HG02970 (cell line): Measurements from ENCODE around the gene IKZF1.
A peak's percentile ranks its signal among the peaks of the same experiment; 100 is the strongest.

ENCODE experiments used
- ATAC-seq: cut with Tn5 transposase; IDR thresholded peaks from one replicate; pipeline ENCODE4 v1.9.1; 2021; ENCODE audit warnings: mild to moderate bottlenecking, moderate library complexity, moderate number of reproducible peaks; ENCODE audit not compliant: unreplicated experiment, low FRiP score

The IKZF1 gene

DNA sequence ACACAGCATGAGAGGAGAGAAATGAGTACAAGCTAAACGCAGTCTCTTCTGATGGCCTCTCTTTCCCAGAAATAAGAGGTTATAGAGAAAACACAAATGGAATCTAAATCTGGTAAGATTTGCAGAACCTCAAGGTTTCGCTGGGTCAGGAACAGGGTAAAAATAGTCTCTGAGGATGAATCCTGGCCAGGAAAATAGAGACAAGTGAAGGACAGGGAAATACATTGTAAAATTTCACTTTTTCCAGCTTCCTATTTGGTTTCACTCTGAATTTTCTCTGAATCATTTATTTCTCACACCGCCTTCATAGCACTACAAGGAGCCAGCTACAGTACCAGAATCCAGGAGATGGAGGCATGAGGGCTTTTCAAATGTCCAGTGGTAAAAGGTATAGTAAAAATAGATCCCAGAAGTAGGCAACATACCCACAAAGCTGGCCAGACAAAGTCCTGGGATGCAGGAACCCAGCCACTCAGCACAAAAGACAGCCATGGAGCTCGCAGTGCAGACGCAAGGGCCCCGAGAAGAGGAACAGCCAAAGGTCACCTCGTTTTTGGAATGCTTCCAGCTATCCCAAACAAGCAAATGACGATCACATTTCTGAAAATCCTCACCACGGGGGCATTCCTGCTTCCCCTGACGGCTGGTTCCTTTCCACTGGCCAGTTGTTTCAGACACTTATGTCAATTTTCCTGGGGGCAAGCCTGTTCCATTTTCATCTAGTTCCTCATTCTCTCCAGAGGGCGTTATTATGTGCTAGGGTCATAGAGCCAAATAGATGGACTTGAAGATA is 21.5 kb upstream of the IKZF1 start:
- no peak for ATAC-seq

DNA sequence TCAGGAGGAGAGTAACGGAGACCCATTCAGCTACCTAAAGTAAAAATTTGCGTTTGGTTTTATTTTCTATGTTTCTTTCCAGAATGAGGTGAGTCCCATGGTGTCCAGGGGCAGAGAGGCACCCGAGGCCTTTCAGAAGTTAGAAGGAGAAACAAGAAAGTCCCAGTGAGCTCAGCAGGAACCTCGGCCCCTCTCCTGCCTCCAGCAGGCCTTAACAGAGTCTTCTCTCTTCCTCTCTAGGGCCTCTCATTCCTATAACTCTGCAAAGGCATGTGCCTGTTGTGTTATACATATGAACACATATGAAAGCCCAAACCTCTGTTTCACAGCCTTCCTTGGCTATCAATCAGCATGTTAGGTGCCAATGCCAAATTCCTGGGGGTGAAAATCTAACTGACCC is 20.8 kb upstream of the IKZF1 start:
- ATAC-seq, result no peak

DNA sequence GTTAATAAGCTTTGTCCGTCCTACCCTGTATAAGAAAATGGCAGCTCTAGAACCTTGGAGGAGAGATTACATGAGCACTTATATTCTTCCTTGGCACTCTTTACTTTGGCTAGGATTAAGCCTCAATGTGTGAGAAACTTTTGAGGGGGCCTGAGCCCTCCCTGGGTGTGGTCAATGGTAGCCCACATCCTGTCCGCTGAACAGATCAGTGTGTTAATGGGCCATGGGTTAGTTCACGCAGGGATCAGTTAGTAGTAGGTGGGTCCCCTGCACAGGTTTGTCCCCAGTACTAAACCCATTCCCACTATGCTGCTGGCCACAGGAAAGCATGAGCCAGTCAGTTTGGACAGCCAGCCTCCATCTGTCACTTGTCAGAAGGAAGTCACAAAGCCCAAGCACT is 20.2 kb upstream of the IKZF1 start:
- no peak for ATAC-seq

- no peak for ATAC-seq
Observed at GRCh38 chr7:50285269-50285668, 19.2 kb upstream of the IKZF1 start.

DNA sequence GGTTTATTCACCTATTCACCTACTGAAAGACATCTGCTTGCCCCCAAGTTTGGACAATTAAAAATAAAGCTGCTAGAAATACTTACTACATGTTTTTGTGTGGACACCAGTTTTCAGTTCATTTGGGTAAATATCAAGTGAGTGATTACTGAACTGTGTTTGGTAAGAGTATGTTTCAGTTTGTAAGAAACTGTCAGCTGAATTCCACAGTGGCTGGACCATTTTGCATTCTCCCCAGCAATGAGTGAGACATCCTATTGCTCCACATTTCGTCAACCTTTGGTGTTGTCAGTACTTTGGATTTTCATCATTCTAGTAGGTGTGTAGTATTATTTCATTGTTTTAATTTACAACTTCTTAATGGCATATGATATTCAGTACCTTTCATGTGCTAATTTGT is 17.4 kb upstream of the IKZF1 start:
- ATAC-seq, result no peak

GRCh38 chr7:50292165-50292757 is 12.3 kb upstream of the IKZF1 start:
- no peak for ATAC-seq

GRCh38 chr7:50292763-50293162 is 11.8 kb upstream of the IKZF1 start:
- ATAC-seq, result no peak

DNA sequence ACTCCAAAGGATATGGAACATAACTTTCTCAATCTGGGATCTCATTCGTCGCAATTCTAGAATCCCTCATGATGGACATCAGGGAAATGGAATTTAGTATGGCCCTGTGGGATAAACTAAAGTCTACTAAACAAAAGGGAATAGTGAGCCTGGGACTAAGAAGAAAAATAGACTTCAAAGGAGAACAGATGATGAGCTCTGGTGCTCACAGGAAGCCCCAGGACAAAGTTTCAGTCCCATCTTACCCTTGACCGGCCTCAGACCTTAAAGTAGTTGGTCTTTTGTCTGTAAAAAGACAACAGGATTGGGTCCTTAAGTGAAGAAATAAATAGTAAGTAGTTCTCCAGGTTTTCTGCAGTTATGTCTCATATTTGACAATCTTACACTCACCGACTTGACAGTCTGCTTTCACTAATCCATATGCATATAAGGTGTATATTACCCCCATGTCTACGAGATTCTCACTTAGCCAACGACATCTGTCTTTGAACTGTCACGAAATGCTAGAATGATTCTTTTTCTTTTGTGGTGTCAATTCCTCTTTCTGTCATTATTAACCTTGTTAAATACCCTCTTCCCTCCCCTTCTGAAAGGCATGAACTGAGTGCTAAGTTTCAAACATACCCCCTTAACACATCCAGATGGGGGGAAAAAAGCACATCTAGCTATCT is 10.9 kb upstream of the IKZF1 start:
- ATAC-seq, result peak; percentile 43

GRCh38 chr7:50295133-50295532 is 9.4 kb upstream of the IKZF1 start:
- no peak for ATAC-seq

DNA sequence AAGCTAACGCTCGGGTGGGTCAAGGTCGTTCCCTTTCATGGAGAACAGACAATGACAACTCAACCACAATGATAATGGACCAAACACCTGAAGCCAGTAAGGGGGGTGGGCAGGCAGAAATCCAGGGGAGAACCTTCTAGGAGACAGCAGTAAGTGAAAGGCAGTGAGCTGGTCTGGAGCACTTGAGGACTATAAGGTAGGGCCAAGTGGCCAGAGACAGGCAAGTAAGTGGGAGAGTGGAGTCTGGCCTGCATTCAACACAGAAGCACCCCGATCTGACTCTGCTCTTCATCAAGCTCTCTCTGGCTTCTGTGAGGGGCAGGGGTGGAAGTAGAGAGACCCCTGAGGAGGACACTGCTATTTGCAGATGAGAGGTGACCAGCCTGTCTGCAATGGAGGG is 7.7 kb upstream of the IKZF1 start:
- ATAC-seq, result no peak

DNA sequence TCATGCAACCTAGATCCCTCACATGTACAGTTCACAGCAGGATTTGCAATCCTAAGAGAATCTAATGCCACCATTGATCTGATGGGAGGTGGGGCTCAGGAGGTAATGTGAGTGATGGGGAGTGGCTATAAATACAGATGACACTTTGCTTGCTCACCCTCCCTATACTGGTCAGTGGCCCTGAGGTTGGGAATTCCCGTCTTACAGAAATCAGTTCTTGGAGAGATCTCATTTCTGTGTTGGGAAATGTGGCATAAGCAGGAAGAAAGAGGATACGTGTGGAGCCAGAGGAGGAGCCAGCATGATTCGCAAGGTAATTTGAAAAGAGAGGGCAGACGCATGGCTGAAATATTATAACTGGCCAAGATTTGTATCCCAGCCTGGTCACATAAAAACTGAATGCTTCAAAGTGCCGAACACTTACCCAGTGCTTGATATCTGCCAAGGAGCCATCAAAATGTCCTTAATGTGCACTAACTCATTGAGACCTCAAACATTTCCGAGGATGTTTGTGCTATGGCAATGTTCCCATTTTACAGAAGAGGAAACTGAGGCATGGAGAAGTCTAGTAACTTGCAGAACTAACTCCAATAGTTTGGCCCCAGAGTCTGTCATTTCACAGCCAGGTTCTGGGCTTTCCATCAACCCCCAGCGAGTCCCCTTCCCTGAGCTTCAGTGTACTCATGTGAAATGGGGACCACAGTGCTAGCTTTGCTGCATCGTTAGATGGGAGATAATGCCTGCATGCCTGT is 5.5 kb upstream of the IKZF1 start:
- no peak for ATAC-seq

GRCh38 chr7:50300336-50300735 is 4.2 kb upstream of the IKZF1 start:
- ATAC-seq, result no peak

DNA sequence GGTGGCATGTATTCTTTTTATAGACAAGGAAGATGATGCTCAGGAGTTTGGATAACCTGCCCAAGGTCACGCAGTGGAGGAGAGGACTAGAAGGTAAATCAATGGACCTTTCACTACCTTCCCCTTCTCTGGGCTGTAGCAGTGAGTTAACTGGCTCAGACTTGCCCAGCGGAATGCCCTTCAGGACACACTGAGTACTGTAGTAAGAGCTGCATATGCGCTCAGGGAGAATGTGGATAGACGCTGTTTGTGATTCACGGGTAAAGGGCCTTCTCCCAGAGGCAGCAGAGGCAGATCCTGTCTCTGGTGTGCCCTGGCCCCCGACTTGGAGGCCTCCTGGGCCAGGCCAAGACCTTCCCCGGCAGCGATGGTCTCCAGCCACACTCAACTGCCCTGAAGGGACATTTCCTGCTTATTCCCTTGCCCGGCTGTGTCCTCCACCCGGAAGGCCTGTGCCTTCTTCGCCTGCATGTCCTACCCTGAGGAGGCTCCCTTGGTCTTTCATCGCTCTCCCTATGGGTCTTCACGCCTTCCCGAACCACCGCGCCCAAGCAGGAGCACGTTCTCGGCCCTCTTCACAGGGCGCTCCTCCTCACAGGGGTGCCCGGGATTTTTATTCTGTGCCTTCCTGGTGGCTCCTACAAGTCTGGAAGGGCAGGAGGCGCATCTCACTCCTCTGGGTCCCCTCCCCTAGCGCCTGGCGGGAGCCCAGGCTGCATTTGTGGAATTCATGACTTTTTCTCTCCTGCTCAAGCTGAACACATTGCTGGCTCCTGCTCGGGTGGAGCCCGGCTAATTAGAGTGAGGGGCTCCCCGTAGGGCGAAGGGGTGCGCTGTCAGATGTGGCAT is 1.8 kb upstream of the IKZF1 start:
- ATAC-seq, result no peak

GRCh38 chr7:50303335-50304128 is 984 bp upstream of the IKZF1 start:
- ATAC-seq, result no peak

- no peak for ATAC-seq
Observed at GRCh38 chr7:50304911-50305582, 531 bp downstream of the IKZF1 start.

DNA sequence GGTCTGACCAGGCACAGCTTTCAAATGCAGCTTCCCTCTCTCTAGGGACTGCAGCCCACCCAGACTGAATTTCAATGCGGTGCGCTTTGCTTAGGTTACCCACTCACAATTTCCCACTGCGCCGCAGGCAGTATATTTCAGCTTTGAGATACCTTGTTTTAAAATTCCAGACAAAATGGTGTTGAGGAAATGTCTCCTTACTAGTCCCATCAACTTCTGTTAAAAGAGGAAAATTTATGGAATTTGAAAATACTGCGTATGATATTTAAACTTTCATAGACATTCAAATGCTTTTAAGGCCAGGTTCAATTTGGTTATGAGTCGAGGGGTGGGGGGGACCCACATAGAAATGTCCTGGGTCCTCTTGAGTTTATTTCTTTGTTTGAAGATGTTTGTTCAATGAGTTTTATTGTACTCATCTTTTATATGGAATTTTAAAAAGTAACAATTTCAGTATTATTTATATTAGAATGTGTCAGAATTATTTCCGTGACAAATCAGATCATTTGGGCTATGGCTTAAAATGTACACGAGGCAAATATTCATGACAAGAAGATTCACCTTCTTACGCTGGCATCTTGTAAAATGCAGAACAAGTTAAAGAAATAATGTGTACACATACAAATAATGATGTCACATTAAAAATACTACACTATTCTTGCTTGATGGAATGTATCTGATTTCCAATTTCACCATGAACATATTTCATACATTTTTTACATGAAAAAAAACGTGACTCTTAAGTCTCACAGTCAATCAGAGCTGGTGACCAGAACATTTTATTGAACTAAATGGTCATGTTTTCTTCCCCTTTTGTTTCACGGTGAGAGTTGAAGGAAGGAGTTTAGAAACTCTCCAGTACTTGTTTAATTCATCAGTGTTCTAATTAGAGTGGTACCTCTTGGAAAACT is 1.3 kb downstream of the IKZF1 start:
- no peak for ATAC-seq

DNA sequence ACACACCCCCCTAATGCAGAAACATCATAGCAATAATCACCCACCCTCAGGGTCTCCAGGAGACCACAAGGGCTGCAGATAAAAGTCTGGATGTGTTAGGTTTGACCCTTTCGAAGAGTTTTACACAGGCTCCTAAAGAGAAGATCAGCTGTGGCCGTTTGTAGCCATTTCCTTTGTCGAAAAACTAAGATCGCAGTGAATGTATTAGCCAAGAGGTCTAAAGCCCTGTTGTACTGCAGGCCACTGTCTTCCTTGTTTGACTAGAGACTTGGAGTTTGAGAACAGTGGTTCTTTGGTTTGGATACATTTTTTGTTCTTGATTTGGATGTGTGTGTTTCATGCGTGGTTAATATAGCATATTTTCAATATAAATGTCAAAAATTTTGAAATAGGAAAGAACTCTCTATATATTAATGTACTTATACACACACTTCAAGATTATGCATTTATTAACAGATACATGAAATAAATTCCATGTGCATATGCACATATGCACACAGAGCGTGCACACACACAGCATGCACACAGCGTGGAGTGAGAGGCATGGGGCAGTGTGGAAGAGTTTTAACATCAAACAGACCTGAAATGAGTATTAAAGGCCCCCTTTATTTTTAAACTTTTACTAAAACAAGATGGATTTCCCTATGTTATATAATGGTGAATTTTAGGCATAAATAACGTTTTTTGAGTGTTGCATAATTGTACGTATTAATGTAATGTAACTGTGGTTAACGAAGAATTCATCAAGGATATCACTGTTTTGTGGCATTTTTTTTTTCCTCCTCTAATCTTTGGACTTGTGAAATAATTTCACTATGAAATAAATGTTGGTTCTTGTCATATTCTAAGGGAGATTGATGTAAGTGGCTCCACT is 2.2 kb downstream of the IKZF1 start:
- ATAC-seq, result no peak
